ENCODE measurements around the gene RPE65. TPM values are rescaled to one million over a fixed set of nuclear protein-coding genes. Genes with fewer than 3 reads are reported as not detected.
"Not testable (repeated sequence)": the region's sequence is repeated elsewhere in the genome, so short reads cannot be mapped to it uniquely, and the experiment has no call there.

The RPE65 gene
- total RNA-seq, 1 donor from 2014 or later: not detected

DNA sequence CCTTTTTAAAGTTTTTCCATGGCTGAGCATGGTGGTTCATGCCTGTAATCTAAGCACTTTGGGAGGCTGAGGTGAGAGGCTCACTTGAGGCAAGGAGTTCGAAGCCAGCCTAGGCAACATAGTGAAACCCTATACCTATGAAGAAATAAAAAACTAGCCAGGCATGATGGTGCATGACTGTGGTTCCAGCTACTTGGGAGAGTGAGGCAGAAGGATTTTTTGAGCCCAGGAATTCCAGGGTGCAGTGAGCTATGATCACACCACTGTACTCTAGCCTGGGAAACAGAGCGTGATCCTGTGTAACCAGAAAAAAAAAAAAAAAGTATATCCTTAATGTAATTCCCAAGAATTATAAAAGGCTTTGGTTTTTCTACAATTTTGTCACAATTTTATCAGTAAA, 29.7 kb upstream of the RPE65 start:
- peaks cover 5% of the 10 kb centered on the region for H3K4me1 Mint-ChIP-seq (ENCODE audit: low read depth)
- no peak for DNase-seq (ENCODE audit: low spot score)
- no peaks in the 10 kb centered on the region for H3K9me3 Mint-ChIP-seq (ENCODE audit: low read depth)
- no peaks in the 10 kb centered on the region for H3K36me3 Mint-ChIP-seq (ENCODE audit: low read depth)
- no peaks in the 10 kb centered on the region for H3K27me3 Mint-ChIP-seq (ENCODE audit: low read depth)
- H3K4me3 Mint-ChIP-seq (ENCODE audit: unreplicated experiment): no peak overlapping the region
- TF ChIP-seq, protein P1, sequence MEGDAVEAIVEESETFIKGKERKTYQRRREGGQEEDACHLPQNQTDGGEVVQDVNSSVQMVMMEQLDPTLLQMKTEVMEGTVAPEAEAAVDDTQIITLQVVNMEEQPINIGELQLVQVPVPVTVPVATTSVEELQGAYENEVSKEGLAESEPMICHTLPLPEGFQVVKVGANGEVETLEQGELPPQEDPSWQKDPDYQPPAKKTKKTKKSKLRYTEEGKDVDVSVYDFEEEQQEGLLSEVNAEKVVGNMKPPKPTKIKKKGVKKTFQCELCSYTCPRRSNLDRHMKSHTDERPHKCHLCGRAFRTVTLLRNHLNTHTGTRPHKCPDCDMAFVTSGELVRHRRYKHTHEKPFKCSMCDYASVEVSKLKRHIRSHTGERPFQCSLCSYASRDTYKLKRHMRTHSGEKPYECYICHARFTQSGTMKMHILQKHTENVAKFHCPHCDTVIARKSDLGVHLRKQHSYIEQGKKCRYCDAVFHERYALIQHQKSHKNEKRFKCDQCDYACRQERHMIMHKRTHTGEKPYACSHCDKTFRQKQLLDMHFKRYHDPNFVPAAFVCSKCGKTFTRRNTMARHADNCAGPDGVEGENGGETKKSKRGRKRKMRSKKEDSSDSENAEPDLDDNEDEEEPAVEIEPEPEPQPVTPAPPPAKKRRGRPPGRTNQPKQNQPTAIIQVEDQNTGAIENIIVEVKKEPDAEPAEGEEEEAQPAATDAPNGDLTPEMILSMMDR (IDR thresholded peaks at IDR 0.05): no peak
- H3K27ac Mint-ChIP-seq (ENCODE audit: unreplicated experiment): no peak overlapping the region

DNA sequence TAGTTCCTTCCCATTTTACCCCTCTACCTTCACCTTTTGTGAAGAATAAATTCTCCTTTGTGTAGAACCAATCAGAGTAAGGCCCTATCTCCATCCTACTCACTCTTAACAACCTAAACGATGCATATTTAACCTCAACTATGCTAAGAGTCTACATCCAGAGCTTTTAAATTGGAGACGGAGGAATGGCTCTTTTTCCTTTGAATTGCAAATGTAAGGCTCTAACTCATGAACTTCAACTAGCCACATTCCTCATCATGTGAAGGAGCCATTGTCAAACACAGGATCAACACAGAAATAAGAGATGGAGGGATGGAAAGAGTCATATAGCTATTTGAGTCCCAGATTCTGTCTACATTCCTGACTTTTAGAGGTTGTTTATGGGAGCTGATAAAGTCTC, 28.9 kb upstream of the RPE65 start:
- H3K27me3 Mint-ChIP-seq (ENCODE audit: low read depth): no peaks in the 10 kb centered on the region
- H3K4me3 Mint-ChIP-seq (ENCODE audit: unreplicated experiment): no peak overlapping the region
- TF ChIP-seq, protein P1 (IDR thresholded peaks at IDR 0.05): no peak
- H3K27ac Mint-ChIP-seq (ENCODE audit: unreplicated experiment): no peak overlapping the region
- no peaks in the 10 kb centered on the region for H3K36me3 Mint-ChIP-seq (ENCODE audit: low read depth)
- no peaks in the 10 kb centered on the region for H3K9me3 Mint-ChIP-seq (ENCODE audit: low read depth)
- H3K4me1 Mint-ChIP-seq (ENCODE audit: low read depth): peaks cover 5% of the 10 kb centered on the region
- DNase-seq (ENCODE audit: low spot score): no peak

DNA sequence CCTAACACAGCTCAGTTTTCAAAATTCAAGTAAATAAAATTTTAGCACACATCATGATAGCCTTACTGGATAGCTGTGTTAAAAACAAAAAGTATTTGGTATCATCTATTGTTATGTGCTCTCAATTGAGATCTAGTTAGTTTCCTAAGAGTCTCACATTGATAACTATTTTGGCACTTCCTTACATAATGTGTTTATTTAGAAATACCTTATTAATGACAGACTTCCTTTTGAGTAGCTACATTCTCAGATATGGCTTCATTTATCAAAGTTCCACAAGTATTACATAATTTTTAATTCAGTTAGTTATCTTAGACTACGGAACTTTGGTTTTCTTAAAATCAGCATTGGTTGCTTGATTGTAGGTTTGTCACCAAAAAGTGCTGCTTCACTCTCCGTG, 26.9 kb upstream of the RPE65 start:
- DNase-seq (ENCODE audit: low spot score); H3K4me1 Mint-ChIP-seq (ENCODE audit: low read depth); H3K9me3 Mint-ChIP-seq (ENCODE audit: low read depth); H3K27ac Mint-ChIP-seq (ENCODE audit: unreplicated experiment); H3K27me3 Mint-ChIP-seq (ENCODE audit: low read depth); H3K4me3 Mint-ChIP-seq (ENCODE audit: unreplicated experiment); H3K36me3 Mint-ChIP-seq (ENCODE audit: low read depth): not testable (repeated sequence)

DNA sequence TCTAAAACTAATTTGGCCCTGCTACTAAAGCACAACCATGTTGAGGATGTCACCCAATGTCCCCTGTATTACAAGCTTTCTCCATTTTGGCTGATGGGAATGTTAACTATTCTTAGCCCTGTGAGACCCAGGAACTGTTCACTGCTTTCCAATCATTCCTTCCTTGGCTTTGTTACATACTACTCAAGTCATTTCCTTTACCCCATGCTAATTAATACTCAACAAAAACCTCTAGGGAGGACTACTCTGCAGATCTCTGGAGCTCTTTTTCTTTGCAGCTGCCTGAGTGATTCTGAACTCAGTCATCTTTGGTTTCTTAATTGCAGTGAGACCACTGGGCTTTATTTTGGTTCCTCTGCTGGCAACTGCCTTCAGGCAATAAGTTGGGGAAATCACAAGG, 23.3 kb upstream of the RPE65 start:
- peaks cover 1% of the 10 kb centered on the region for H3K36me3 Mint-ChIP-seq (ENCODE audit: low read depth)
- H3K4me3 Mint-ChIP-seq (ENCODE audit: unreplicated experiment): no peak overlapping the region
- H3K9me3 Mint-ChIP-seq (ENCODE audit: low read depth): peaks cover 7% of the 10 kb centered on the region
- DNase-seq (ENCODE audit: low spot score): no peak
- peaks cover 5% of the 10 kb centered on the region for H3K4me1 Mint-ChIP-seq (ENCODE audit: low read depth)
- TF ChIP-seq, protein P1 (IDR thresholded peaks at IDR 0.05): no peak
- no peak overlapping the region for H3K27ac Mint-ChIP-seq (ENCODE audit: unreplicated experiment)
- H3K27me3 Mint-ChIP-seq (ENCODE audit: low read depth): no peaks in the 10 kb centered on the region

DNA sequence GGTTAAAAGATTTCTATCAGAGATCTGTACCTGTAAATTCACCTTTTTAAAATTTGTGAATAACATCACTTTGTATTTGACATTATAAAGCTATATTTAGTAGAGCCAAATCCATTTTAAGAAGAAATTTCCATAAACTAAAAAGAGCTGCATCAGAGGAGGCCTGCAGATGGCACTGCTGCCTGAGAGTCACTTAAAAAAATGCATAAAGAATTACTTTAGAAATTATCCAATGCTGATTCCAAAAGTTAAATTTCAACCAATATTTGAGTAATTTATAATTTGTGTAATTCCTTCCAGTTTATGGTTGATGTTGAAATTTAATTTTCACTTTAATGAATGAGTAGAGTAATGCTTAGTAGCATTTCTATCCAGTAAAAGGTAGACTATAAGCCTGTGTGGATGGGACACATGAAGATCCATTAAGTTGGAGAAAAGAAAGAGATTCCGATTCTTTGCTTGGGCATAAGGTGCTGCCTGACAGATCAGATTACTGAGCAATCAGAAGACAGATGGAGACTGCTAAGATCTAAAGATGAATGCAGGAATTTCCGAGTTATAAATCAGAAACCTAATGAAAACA, 20.7 kb upstream of the RPE65 start:
- Mint-ChIP-seq H3K36me3 (ENCODE audit: low read depth) (peaks cover 1% of the 10 kb centered on the region), H3K4me3 (ENCODE audit: unreplicated experiment) (no peak overlapping the region), H3K9me3 (ENCODE audit: low read depth) (peaks cover 7% of the 10 kb centered on the region), H3K27ac (ENCODE audit: unreplicated experiment) (no peak overlapping the region), H3K4me1 (ENCODE audit: low read depth) (no peaks in the 10 kb centered on the region), H3K27me3 (ENCODE audit: low read depth) (no peaks in the 10 kb centered on the region)
- DNase-seq (ENCODE audit: low spot score): no peak
- TF ChIP-seq, protein P1 (IDR thresholded peaks at IDR 0.05): peak; percentile 95

DNA sequence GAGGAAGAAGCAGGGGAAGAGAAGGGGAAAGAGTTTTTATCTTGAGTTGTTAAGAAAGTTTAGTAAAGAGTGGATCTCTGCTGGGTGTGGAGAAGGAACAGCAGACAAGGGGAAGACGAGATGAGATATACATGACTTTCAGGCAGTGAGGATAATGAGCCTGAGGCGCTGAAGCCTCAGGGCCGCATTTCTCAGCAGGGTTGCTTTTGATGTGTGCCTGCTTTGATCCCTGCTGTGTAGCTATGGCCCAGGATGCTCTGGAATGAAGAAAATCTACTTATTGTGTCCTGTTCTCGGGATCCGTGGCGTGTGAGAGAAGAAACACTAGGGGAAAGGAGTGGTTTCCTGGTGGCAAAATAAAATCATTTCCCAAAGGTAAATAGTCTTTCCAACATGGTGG, 15.1 kb upstream of the RPE65 start:
- no peak overlapping the region for H3K4me3 Mint-ChIP-seq (ENCODE audit: unreplicated experiment)
- H3K9me3 Mint-ChIP-seq (ENCODE audit: low read depth): peaks cover 14% of the 10 kb centered on the region
- peaks cover 6% of the 10 kb centered on the region for H3K36me3 Mint-ChIP-seq (ENCODE audit: low read depth)
- DNase-seq (ENCODE audit: low spot score): no peak
- H3K4me1 Mint-ChIP-seq (ENCODE audit: low read depth): peaks cover 4% of the 10 kb centered on the region
- H3K27ac Mint-ChIP-seq (ENCODE audit: unreplicated experiment): no peak overlapping the region
- TF ChIP-seq, protein P1 (IDR thresholded peaks at IDR 0.05): no peak
- H3K27me3 Mint-ChIP-seq (ENCODE audit: low read depth): peaks cover 4% of the 10 kb centered on the region
